ENCODE measurements around the gene CFI. TPM values are rescaled to one million over a fixed set of nuclear protein-coding genes. Genes with fewer than 3 reads are reported as not detected.

CFI gene
- 16.6 TPM for polyA plus RNA-seq (2013, experiment 1 of 2; ENCODE audit: insufficient read length)
- 14.7 TPM for polyA plus RNA-seq (2013, experiment 2 of 2; ENCODE audit: insufficient read length)

GRCh38 chr4:109801895-109802319 is at the start of gene CFI:
CFI (minus strand) TSS chr4:109801999; CDS start chr4:109801971, 28 bp downstream.
- DNase-seq, result peak; percentile 80

GRCh38 chr4:109850601-109851000 is 48.8 kb upstream of the CFI start:
- DNase-seq, result no peak

GRCh38 chr4:109848501-109848900 is 46.7 kb upstream of the CFI start:
- DNase-seq, result no peak

DNA sequence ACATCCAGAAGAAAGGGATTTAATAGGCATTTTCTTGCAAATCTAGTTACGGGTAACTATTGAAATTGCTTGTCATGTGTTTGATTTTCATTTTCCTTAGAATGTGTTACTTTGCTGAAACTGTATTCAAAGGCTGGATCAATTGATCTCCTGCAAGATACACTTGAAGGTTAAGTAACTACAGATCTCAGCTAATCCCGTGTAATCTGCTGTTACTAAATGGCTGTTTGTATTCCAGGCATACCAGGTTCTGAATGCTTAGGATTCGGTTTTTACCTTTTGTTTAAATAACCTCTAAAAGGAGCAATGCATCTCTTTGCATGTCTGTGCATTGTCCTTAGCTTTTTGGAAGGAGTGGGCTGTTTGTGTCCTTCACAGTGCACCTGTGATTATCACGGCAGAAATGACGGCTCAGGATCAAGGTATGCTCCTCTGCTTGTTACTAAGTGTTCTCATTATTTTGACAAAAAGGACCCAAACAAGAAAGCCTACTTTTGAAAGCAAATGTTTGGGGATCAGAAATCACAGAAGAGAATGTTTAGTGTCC is 46.2 kb upstream of the CFI start, which contains the start of gene LRIT3:
Gene LRIT3 (plus strand): TSS at position 212 of the 547 bp plus-strand sequence. CDS start 95 bp downstream, at position 307.
- DNase-seq, result no peak

DNA sequence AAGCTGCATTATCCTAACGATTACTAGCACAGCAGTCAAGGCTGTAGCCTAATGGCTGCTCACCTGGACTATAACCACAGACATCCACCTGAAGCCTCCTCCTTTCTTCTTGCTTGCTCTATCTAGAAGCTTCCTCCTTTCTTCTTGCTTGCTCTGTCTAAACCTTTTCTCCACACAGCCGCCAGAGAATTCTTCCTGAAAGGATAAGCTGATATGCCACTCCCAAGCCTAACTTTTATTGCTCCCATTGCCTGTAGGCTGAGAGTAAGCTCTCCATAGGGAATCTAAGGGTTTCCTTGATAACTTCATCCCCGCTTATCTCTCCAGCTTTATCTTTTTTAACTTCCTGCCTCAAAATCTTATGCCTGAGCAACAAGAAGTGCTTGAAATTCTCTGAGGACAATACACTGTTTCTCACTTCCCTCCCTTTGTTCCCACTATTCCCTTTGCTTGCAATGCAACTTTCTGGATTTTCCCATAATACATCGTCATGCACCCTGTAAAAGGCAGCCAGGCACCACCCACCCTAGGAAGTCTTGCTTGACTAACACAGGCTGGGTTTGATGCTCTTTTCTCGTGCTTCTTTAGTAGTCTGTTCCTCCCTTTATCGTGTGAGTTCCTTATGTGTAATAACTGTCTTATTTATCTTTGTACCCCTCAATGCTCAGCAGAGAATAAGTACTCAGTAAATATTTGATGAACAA is 44.7 kb upstream of the CFI start:
- no peak for DNase-seq

GRCh38 chr4:109836985-109837384 is 35.2 kb upstream of the CFI start:
- DNase-seq, result no peak

- no peak for DNase-seq
These were observed 32.0 kb upstream of the CFI start for GRCh38 chr4:109833756-109834155.

DNA sequence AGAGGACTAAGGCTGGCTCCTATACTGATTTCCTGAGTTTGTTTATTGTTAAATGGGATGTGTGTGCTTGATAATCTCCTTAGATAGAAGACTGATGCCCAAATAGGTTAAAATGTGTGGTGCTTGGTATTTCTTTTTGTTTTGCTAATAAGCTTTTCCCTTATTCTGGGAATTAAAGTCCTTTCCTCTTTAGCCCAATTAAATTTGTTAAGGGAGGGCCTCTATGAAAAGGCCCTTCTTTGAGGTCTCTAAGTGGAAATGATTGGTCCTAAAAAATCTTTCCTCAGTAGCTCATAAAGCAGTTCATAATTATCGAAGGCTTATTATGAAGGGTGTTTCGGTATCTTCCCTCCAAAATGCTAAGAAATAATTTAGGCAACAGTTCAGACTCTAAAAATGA is 25.9 kb upstream of the CFI start, which contains the start of gene RRH:
Gene RRH (plus strand): TSS at position 301 of the 400 bp plus-strand sequence. CDS start 56 bp downstream, at position 357.
- DNase-seq, result no peak

GRCh38 chr4:109826719-109827118 is 24.9 kb upstream of the CFI start:
- DNase-seq, result no peak

GRCh38 chr4:109821185-109821584 is 19.4 kb upstream of the CFI start:
- DNase-seq, result no peak

DNA sequence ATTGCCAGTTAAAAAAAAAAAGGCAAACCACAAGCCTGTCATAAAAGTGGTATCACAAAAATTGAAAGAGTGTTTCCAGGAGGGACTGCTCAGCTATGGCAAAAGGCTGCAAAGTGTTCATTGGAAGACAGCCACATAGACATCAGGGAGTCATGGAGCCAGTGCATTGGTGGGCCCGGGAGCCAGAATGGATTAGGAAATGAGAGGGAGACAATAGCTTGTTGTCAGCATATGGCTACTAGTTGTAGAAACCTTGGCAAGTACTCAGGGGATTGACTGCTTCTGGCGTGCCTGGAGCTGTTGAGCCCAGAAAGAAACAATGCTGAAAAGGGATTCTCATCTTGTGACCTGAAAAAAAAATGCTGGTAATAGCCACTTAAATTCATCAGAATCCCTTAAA is 18.8 kb upstream of the CFI start:
- DNase-seq, result no peak

GRCh38 chr4:109818268-109818667 is 16.5 kb upstream of the CFI start:
- DNase-seq, result no peak

- no peak for DNase-seq
These were observed 15.1 kb upstream of the CFI start for GRCh38 chr4:109816894-109817293.

DNA sequence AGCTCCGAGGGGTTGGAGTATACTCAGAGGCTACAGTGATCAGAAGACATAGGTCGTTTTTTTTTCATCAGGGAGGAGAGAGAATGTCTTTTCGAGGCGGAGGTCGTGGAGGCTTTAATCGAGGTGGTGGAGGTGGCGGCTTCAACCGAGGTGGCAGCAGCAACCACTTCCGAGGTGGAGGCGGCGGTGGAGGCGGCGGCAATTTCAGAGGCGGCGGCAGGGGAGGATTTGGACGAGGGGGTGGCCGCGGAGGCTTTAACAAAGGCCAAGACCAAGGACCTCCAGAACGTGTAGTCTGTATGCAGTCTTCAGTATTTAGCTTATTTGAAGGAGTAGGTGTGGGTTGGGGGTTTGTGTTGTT is 14.3 kb upstream of the CFI start:
- no peak for DNase-seq

DNA sequence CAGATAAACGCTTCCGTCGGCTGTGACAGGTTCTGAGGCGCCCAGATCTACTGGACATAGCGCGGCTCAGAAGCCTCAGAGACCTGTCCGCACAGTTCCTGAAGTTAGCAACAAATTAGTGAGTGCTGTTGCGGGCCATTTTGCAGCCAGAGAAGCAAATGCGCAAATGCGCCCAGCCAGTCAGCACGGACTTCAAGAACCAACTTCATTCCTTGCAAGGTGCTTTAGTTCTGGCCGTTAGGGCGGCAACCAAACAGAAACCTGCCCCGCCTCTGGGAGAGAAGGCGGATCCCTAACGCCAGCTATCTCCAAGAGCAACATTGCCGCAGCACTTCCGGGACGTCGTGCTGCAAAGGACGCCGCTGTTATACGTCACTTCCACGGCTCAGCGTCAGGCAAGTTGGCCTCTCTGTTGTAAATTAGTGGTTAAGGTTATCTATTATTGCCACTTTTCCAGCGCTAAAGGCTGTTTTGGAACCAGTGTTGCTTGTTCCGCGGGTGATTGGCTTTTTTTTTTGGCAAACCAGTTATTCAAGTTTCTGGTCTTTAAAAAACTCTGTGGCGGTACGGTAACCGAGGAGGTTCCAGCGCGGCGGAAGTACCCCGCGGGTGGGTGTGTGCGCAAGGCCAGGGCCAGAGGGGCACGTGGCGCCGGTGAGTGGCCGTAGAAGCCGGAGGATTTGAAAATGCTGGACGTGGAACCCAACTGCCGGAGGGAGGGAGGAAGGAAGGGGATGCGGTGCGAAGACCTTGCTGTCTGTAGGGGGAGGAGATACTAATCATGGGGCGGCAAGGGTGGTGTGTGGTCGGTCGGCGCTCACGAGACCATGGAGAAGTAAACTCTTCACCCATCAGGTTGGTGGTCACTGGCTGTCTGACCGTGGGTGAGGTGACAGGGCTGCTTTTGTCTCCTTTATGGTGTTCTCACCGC is 13.6 kb upstream of the CFI start, which contains the start of gene GAR1:
Gene GAR1 (plus strand): TSS at position 612 of the 931 bp plus-strand sequence. CDS start 403 bp downstream, outside the sequence.
- DNase-seq, result peak; percentile 92

GRCh38 chr4:109811707-109812106 is 9.9 kb upstream of the CFI start:
- DNase-seq, result no peak

GRCh38 chr4:109810552-109811387 is 9.0 kb upstream of the CFI start:
- DNase-seq, result no peak

DNA sequence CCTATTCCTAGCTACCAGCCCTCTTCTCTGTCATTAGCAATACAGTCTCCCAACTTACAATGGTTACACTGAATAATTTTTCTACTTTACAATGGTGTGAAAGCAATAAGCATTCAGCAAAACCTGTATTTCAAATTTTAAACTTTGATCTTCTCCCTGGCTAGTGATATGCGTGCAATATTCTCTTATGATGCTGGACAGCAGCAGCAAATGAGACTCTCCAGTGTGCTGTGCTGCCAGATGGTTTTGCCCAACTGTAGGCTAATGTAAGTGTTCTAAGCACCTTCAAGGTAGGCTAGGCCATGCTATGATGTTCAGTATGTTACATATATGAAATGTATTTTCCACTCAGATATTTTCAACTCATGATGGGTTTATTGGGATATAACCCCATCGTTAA is 7.9 kb upstream of the CFI start:
- DNase-seq, result no peak

GRCh38 chr4:109803924-109804571 is 2.2 kb upstream of the CFI start:
- DNase-seq, result peak; percentile 74

DNA sequence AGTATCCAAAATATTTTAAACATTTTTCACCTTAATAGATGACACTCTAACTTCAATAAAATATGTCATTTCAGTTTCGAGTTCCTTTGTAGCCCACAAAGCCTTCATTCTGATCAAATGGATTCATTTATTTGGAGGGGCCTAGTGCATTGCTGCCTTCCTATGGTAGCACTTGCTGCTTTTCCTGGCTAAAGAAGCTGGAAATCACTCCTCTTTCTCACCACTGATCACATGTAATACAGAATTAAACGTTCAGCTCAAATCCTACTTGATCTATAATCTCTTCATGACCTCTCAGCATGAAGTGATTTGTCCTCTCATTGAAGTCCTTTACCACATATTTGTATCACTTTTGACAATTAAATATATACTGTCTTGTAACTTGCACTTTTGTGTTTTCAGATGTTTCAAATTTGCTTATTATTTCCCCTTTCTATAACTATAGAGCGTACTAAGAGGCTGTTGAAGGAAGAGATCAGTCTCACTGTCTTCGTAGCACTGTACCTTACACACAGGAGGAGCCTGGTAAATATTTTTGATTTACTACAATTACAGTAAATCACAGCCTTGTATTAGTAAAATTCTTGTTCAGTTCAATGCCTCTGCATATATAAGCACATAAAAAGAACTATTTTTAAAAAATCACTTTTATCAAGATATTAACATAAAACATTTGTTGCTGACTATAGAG is 555 bp downstream of the CFI start:
- DNase-seq, result no peak

GRCh38 chr4:109798866-109799265 is 2.9 kb downstream of the CFI start:
- DNase-seq, result no peak
